HepG2 (cell line): ENCODE data around the gene UBXN2A. TPM values are rescaled to one million over a fixed set of nuclear protein-coding genes. Genes with fewer than 3 reads are reported as not detected.

Source experiments
- ARHGAP35 ChIP-seq: sonication (generic); formaldehyde crosslinking; IDR thresholded peaks from 2 replicates; pipeline ENCODE4 v1.9.0; 2022; ENCODE audit warnings: mild to moderate bottlenecking, inconsistent platforms, moderate library complexity, missing genetic modification reagents, borderline replicate concordance
- BCL6 ChIP-seq: IDR thresholded peaks from 2 replicates; pipeline ENCODE4 v1.6.1; 2016; ENCODE audit warnings: missing genetic modification reagents, missing compliant biosample characterization
- BRD4 ChIP-seq: sonication (generic); formaldehyde crosslinking; IDR thresholded peaks from 2 replicates; pipeline ENCODE4 v1.4.0; 2020; ENCODE audit warnings: missing genetic modification reagents
- HNF4G ChIP-seq, 2 experiments: sonication (generic) in 1 of 2; formaldehyde crosslinking in 1 of 2; IDR thresholded peaks; 2 replicates each; pipeline versions ENCODE4 v1.4.0 to v1.6.1; 2011 to 2020; ENCODE audit warnings: borderline replicate concordance in 2 of 2, low read depth in 2 of 2, mild to moderate bottlenecking in 2 of 2, low read length in 1 of 2, missing genetic modification reagents in 1 of 2, moderate library complexity in 1 of 2
- HNRNPK ChIP-seq: fragments of 200-400 bp; formaldehyde crosslinking; IDR thresholded peaks from 2 replicates; pipeline ENCODE4 v1.6.1; 2018; ENCODE audit warnings: low read length, low read depth, moderate library complexity, mild to moderate bottlenecking; ENCODE audit not compliant: poor library complexity, severe bottlenecking
- IRX3 ChIP-seq: sonication (generic); formaldehyde crosslinking; IDR thresholded peaks from 2 replicates; pipeline ENCODE4 v1.8.1; 2023; ENCODE audit warnings: mild to moderate bottlenecking, low read depth, missing genetic modification reagents, borderline replicate concordance
- TBX2 ChIP-seq: sonication (generic); formaldehyde crosslinking; IDR thresholded peaks from 2 replicates; pipeline ENCODE4 v1.5.0; 2020; ENCODE audit warnings: missing genetic modification reagents, mild to moderate bottlenecking, borderline replicate concordance
- ZFP41 ChIP-seq: sonication (generic); formaldehyde crosslinking; IDR thresholded peaks from 2 replicates; pipeline ENCODE4 v1.4.0; 2020; ENCODE audit warnings: mild to moderate bottlenecking, missing genetic modification reagents, borderline replicate concordance
- ZFYVE20 ChIP-seq: sonication (generic); formaldehyde crosslinking; IDR thresholded peaks from 2 replicates; pipeline ENCODE4 v1.8.0; 2023; ENCODE audit warnings: low read depth, mild to moderate bottlenecking, moderate library complexity, missing genetic modification reagents, borderline replicate concordance
- ZMAT3 ChIP-seq: sonication (generic); formaldehyde crosslinking; conservative IDR thresholded peaks from 2 replicates; pipeline ENCODE4 v1.7.0; 2021; ENCODE audit warnings: missing genetic modification reagents
- ZNF160 ChIP-seq: sonication (generic); formaldehyde crosslinking; IDR thresholded peaks from 2 replicates; pipeline ENCODE4 v1.8.0; 2022; ENCODE audit warnings: mild to moderate bottlenecking, inconsistent platforms, missing genetic modification reagents
- ZNF292 ChIP-seq: sonication (generic); formaldehyde crosslinking; IDR thresholded peaks from 2 replicates; pipeline ENCODE4 v1.8.1; 2022; ENCODE audit warnings: mild to moderate bottlenecking, low read depth, missing genetic modification reagents, borderline replicate concordance
- ZNF468 ChIP-seq: sonication (generic); formaldehyde crosslinking; IDR thresholded peaks from 2 replicates; pipeline ENCODE4 v1.8.0; 2022; ENCODE audit warnings: mild to moderate bottlenecking, moderate library complexity, missing genetic modification reagents
- ZNF792 ChIP-seq: IDR thresholded peaks from 2 replicates; pipeline ENCODE4 v1.6.1; 2016
- ZSCAN20 ChIP-seq: sonication (generic); formaldehyde crosslinking; IDR thresholded peaks from 2 replicates; pipeline ENCODE4 v1.4.0; 2020; ENCODE audit warnings: missing genetic modification reagents, mild to moderate bottlenecking, borderline replicate concordance
- polyA plus RNA-seq, 8 experiments: library from polyadenylated mRNA; depleted of rRNA in 3 of 8; stranded (reverse) in 7 of 8; unstranded in 1 of 8; fragments of >200 nt; fragmentation: Illumina TruSeq in 4 of 8; extraction: Trizol in 4 of 8; gene quantifications; 2 replicates each; pipeline versions ENCODE4 v1.2.1 to v1.2.3, GENCODE V29; 2011 to 2016; ENCODE audit warnings: low read depth in 4 of 8, missing spikeins in 1 of 8, mixed read lengths in 1 of 8; ENCODE audit not compliant: insufficient read depth in 1 of 8
- total RNA-seq, 5 experiments: library from RNA; depleted of rRNA; stranded (reverse); fragments of >200 nt; fragmentation: Illumina TruSeq; extraction: Trizol; gene quantifications; 2 replicates each; pipeline ENCODE4 v1.2.3, GENCODE V29; 2016; ENCODE audit warnings: low read depth in 1 of 5
- TF ChIP-seq, protein P1 (sequence below), 2 experiments: sonication (generic) in 1 of 2; formaldehyde crosslinking in 1 of 2; IDR thresholded peaks; 2 replicates each; pipeline versions ENCODE4 v1.4.0 to v1.6.1; 2018 to 2020; ENCODE audit warnings: missing genetic modification reagents in 2 of 2, borderline replicate concordance in 1 of 2, low read depth in 1 of 2, mild to moderate bottlenecking in 1 of 2, missing biosample characterization in 1 of 2
- TF ChIP-seq, protein P2 (sequence below): sonication (generic); formaldehyde crosslinking; IDR thresholded peaks from 2 replicates; pipeline ENCODE4 v1.8.1; 2023; ENCODE audit warnings: mild to moderate bottlenecking, moderate library complexity, missing genetic modification reagents
- TF ChIP-seq, protein P3 (sequence below): sonication (generic); formaldehyde crosslinking; IDR thresholded peaks from 2 replicates; pipeline ENCODE4 v1.4.0; 2020; ENCODE audit warnings: missing genetic modification reagents, borderline replicate concordance
- TF ChIP-seq, protein P4 (sequence below): sonication (generic); formaldehyde crosslinking; IDR thresholded peaks from 2 replicates; pipeline ENCODE4 v1.4.0; 2020; ENCODE audit warnings: mild to moderate bottlenecking, missing genetic modification reagents

UBXN2A gene
- total and polyA plus RNA-seq, 2 of the 13 experiments (the other 11 are each of a cell fraction or from before 2014, with no cell fraction given): 8.3 to 20.9 TPM

DNA sequence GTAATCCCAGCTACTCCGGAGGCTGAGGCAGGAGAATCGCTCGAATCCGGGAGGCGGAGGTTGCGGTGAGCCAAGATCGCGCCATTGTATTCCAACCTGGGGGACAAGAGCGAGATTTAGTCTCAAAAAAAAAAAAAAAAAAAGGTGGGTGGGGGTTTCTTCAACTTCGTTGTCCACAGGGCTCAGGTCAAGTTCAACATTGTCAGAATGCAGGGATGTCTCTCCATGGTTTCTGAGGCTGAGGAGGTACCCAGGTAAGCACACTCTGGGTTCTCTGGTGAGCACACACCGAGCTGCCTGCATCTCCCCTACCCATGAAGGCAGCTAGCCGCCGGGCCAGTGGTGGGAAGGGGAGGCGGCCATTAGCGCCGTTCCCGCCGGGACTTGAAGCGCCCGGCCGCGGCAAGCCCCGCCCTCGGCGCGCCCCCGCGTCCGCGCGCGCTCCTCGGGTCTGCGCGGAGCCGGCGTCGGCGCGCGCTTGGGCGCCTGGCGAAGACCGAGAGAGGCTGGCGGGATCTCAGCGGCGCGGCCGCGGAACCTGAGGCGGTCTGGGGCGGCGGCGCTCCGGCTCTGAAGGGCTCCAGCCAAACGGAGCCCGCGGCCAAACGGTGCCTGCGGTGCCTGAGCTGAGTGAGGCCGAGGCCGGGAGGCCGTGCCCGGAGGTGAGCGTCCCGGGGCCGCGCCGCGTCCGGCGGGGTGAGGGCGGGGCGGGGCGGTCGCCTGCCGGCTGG is at the start of gene UBXN2A (continued):
- TF ChIP-seq, protein P1, sequence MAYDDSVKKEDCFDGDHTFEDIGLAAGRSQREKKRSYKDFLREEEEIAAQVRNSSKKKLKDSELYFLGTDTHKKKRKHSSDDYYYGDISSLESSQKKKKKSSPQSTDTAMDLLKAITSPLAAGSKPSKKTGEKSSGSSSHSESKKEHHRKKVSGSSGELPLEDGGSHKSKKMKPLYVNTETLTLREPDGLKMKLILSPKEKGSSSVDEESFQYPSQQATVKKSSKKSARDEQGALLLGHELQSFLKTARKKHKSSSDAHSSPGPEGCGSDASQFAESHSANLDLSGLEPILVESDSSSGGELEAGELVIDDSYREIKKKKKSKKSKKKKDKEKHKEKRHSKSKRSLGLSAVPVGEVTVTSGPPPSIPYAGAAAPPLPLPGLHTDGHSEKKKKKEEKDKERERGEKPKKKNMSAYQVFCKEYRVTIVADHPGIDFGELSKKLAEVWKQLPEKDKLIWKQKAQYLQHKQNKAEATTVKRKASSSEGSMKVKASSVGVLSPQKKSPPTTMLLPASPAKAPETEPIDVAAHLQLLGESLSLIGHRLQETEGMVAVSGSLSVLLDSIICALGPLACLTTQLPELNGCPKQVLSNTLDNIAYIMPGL (CRISPR knock-in tag; IDR thresholded peaks at IDR 0.05; ENCODE audit: borderline replicate concordance in 1 of 2, low read depth in 1 of 2): peak in 1 of 2 experiments; percentile 37; a peak in 2 of 4 replicates
- peak; percentile 9; the same call in 1 of the 2 replicates for TF ChIP-seq ZNF792 (CRISPR knock-in tag)
- TF ChIP-seq ZMAT3 (CRISPR knock-in tag): peak; percentile 78; the same call in 1 of the 2 replicates
- TF ChIP-seq HNF4G (IDR thresholded peaks at IDR 0.05; ENCODE audit: borderline replicate concordance, low read depth, low read length): peak; percentile 15; the same call in 1 of the 2 replicates
- no peak for TF ChIP-seq HNF4G (CRISPR knock-in tag; IDR thresholded peaks at IDR 0.05; ENCODE audit: borderline replicate concordance, low read depth)
- peak; percentile 66; the same call in 1 of the 2 replicates for TF ChIP-seq IRX3 (CRISPR knock-in tag)
- peak; percentile 77; the same call in 1 of the 2 replicates for TF ChIP-seq ZSCAN20 (CRISPR knock-in tag)
- peak; percentile 17 for TF ChIP-seq HNRNPK
- TF ChIP-seq BCL6 (CRISPR knock-in tag): no peak
- TF ChIP-seq, protein P2, sequence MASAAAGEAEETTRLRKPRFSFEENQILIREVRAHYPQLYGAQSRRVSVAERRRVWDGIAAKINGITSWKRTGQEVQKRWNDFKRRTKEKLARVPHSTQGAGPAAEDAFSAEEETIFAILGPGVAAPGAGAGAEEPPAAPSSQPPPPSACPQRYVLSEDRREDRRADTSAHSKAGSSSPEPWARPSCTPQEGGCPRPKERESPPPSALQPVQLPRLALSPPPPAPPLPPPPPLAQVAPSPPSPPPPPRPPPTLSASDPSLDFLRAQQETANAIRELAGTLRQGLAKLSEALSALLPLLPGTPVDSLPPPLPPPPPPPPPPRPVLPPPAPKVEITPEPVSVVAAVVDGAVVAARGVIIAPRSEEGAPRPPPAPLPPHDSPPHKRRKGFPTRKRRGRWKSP (CRISPR knock-in tag): peak; percentile 57; the same call in 1 of the 2 replicates
- TF ChIP-seq, protein P3, sequence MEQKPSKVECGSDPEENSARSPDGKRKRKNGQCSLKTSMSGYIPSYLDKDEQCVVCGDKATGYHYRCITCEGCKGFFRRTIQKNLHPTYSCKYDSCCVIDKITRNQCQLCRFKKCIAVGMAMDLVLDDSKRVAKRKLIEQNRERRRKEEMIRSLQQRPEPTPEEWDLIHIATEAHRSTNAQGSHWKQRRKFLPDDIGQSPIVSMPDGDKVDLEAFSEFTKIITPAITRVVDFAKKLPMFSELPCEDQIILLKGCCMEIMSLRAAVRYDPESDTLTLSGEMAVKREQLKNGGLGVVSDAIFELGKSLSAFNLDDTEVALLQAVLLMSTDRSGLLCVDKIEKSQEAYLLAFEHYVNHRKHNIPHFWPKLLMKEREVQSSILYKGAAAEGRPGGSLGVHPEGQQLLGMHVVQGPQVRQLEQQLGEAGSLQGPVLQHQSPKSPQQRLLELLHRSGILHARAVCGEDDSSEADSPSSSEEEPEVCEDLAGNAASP (CRISPR knock-in tag): no peak; the same call in 1 of the 2 replicates
- peak; percentile 36; the same call in 1 of the 2 replicates for TF ChIP-seq TBX2
- peak; percentile 86; the same call in 1 of the 2 replicates for TF ChIP-seq ZFYVE20 (CRISPR knock-in tag)
- TF ChIP-seq ZNF292 (CRISPR knock-in tag): 0 out of 2 replicates have a peak, but pooled peaks have one; percentile 11
- TF ChIP-seq ZNF468: 0 out of 2 replicates have a peak, but pooled peaks have one; percentile 63
- TF ChIP-seq ARHGAP35 (CRISPR knock-in tag): 0 out of 2 replicates have a peak, but pooled peaks have one; percentile 70
- peak; percentile 66; the same call in 1 of the 2 replicates for TF ChIP-seq ZNF160 (CRISPR knock-in tag)
- TF ChIP-seq BRD4 (CRISPR knock-in tag): peak; percentile 7; the same call in 1 of the 2 replicates
- no peak for TF ChIP-seq ZFP41 (CRISPR knock-in tag)
- TF ChIP-seq, protein P4, sequence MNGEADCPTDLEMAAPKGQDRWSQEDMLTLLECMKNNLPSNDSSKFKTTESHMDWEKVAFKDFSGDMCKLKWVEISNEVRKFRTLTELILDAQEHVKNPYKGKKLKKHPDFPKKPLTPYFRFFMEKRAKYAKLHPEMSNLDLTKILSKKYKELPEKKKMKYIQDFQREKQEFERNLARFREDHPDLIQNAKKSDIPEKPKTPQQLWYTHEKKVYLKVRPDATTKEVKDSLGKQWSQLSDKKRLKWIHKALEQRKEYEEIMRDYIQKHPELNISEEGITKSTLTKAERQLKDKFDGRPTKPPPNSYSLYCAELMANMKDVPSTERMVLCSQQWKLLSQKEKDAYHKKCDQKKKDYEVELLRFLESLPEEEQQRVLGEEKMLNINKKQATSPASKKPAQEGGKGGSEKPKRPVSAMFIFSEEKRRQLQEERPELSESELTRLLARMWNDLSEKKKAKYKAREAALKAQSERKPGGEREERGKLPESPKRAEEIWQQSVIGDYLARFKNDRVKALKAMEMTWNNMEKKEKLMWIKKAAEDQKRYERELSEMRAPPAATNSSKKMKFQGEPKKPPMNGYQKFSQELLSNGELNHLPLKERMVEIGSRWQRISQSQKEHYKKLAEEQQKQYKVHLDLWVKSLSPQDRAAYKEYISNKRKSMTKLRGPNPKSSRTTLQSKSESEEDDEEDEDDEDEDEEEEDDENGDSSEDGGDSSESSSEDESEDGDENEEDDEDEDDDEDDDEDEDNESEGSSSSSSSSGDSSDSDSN (CRISPR knock-in tag): peak; percentile 96; the same call in 1 of the 2 replicates
